Osteocyte (in vitro differentiated cells): ENCODE results near the gene SORL1-AS1.
A peak's percentile ranks its signal among the peaks of the same experiment; 100 is the strongest.

Experiments used
- DNase-seq: peaks from one replicate; pipeline ENCODE4 v3.0.0; 2021; ENCODE audit warnings: mixed read lengths; ENCODE audit not compliant: unreplicated experiment; ENCODE audit errors: extremely low spot score
- H3K27ac Mint-ChIP-seq: one replicate; pipeline ENCODE4 v1.8.0; 2021; ENCODE audit warnings: mild to moderate bottlenecking, mixed read lengths; ENCODE audit not compliant: unreplicated experiment
- H3K27me3 Mint-ChIP-seq: one replicate; pipeline ENCODE4 v1.8.0; 2021; ENCODE audit warnings: mixed read lengths; ENCODE audit not compliant: unreplicated experiment
- H3K36me3 Mint-ChIP-seq: one replicate; pipeline ENCODE4 v1.8.0; 2021; ENCODE audit warnings: mixed read lengths; ENCODE audit not compliant: unreplicated experiment
- H3K4me1 Mint-ChIP-seq: one replicate; pipeline ENCODE4 v1.8.0; 2021; ENCODE audit warnings: mixed read lengths; ENCODE audit not compliant: unreplicated experiment
- H3K4me3 Mint-ChIP-seq: one replicate; pipeline ENCODE4 v1.8.0; 2021; ENCODE audit warnings: mild to moderate bottlenecking, moderate library complexity, mixed read lengths; ENCODE audit not compliant: unreplicated experiment
- H3K9me3 Mint-ChIP-seq: one replicate; pipeline ENCODE4 v1.8.0; 2021; ENCODE audit warnings: mixed read lengths; ENCODE audit not compliant: unreplicated experiment
- CTCF ChIP-seq: fragments of 200-600 bp; sonication (generic); IDR thresholded peaks from 2 replicates; pipeline ENCODE4 v1.5.0; 2021; ENCODE audit warnings: antibody characterized with exemption, mild to moderate bottlenecking, moderate library complexity

SORL1-AS1 gene

DNA sequence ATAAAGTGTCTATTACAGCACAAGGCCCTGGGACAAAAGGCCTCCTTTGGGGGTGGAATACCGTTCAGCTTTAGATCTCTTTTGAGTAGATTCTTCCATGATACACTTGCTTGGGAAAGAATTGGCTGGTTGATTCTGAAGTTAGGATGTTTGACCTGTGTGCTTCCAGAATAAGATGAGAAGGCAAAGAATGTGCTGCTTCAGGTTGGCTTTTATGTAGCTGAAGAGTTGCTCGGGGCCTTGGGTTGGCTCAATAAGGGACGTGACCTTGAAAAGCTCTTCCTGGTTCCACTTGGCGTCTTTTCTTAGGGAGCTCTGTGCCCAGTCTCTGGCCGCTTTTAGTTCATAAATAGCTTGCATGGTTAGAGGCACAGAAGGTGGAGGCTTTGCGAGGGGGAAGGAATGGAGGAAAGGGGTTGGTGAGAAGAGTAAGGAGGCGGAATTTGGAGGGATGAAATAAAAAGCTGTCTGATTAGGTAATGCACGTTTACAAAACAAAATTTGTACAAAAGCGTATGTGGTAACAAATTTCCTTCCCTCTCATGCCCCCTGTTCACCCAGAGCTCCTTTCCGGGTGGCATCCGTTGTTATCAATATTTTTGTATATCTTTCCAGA is 4.2 kb upstream of the SORL1-AS1 start:
- Mint-ChIP-seq H3K9me3 (no peaks in the 10 kb centered on the region), H3K36me3 (no peaks in the 10 kb centered on the region), H3K4me3 (no peak overlapping the region), H3K27me3 (peaks cover 49% of the 10 kb centered on the region), H3K27ac (no peak overlapping the region), H3K4me1 (peaks cover 5% of the 10 kb centered on the region)
- TF ChIP-seq CTCF = no peak
- DNase-seq = no peak

DNA sequence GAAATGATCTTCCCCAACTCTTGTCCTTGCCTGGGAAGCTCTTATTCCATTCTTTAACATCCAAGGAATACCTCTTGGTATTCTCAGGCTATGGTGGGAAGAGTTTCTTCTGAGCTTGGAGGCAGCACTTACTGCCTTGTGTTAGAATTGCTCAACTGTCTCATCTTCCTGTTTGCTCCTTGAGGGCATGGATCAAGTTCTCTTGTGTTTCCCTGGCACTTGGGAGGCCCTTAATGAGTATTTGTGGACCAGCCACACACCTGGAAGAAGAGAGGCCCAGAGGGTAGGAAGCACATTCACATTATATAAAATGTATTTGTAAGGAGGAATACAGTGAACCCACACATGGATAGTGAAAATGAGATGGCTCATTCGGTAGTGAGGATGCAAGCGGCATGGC is 3.4 kb upstream of the SORL1-AS1 start:
- Mint-ChIP-seq H3K27me3 (peaks cover 57% of the 10 kb centered on the region), H3K9me3 (no peaks in the 10 kb centered on the region), H3K4me3 (no peak overlapping the region), H3K4me1 (peaks cover 7% of the 10 kb centered on the region), H3K27ac (no peak overlapping the region), H3K36me3 (no peaks in the 10 kb centered on the region)
- DNase-seq = no peak
- TF ChIP-seq CTCF = no peak

DNA sequence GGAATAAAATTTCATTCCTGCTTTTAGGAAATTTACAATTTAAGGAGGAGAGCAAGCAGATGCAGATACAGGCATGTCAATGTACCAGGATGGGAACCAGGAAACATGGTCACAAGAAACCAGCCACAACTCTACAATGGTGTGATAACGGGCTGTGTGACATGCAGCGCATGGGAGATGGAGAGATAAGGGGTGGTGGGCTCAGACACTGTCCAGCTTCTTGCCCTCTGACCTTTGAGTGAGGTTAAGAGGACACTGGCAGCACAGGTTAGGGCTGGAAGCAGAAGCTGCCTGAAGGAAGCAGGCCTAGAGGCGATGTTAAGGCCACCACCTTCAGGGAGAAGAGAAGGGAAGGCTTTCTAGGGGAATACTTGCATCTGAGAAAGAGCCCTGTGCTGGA is 2.3 kb upstream of the SORL1-AS1 start:
- H3K36me3 Mint-ChIP-seq = no peaks in the 10 kb centered on the region
- no peak for DNase-seq
- H3K27ac Mint-ChIP-seq = no peak overlapping the region
- H3K4me1 Mint-ChIP-seq = peaks cover 7% of the 10 kb centered on the region
- peaks cover 65% of the 10 kb centered on the region for H3K27me3 Mint-ChIP-seq
- H3K4me3 Mint-ChIP-seq = no peak overlapping the region
- no peak for TF ChIP-seq CTCF
- no peaks in the 10 kb centered on the region for H3K9me3 Mint-ChIP-seq

DNA sequence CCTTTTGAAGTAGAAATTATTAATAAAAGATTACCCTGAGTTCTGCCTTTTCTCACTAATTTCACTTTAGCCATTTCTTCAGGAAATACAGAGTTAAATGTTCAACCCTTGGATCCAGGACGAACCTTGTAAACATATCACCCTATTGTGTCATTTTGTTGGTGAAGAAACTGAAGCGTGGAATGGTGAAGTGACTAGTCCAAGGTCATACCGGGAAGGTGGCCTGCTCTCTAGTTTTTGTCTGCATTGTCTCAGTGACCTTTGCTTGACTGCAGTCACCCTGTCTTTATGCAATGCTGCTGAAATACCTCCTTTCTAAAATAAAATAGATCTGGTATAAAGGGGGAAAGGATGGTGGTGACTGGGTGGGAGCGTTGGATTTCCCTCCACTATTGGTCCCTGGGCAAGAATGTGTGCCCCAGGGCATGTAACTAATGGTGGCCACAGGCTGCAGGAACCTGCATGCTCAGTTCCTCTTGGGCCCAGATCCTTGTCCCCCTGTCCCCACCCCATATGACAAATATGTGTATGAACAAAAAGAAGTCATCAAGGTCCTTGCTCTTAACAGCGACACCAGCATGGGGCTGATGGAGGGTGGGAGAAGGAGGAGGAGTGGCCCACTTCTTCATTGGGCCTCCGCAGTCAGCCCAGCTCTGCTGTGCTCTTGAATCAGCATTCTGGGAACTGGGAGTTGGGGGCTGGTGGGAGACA is 977 bp upstream of the SORL1-AS1 start:
- no peak overlapping the region for H3K27ac Mint-ChIP-seq
- no peaks in the 10 kb centered on the region for H3K36me3 Mint-ChIP-seq
- H3K4me1 Mint-ChIP-seq = peaks cover 7% of the 10 kb centered on the region
- DNase-seq = no peak
- peaks cover 68% of the 10 kb centered on the region for H3K27me3 Mint-ChIP-seq
- H3K4me3 Mint-ChIP-seq = no peak overlapping the region
- TF ChIP-seq CTCF = no peak
- H3K9me3 Mint-ChIP-seq = no peaks in the 10 kb centered on the region

GRCh38 chr11:121451986-121452608 is 670 bp downstream of the SORL1-AS1 start, which contains the start of gene SORL1:
TSS of gene SORL1 (plus strand) at chr11:121452314. CDS start at chr11:121452332, 18 bp downstream.
- peak; percentile 61 for TF ChIP-seq CTCF
- Mint-ChIP-seq H3K27me3 (peaks cover 62% of the 10 kb centered on the region), H3K4me3 (peak within 1 kb of the TSS; percentile 76), H3K36me3 (no peaks in the 10 kb centered on the region), H3K9me3 (no peaks in the 10 kb centered on the region), H3K4me1 (peaks cover 7% of the 10 kb centered on the region), H3K27ac (no peak within 1 kb of the TSS)
- DNase-seq = no peak
